GM12873 (cell line): Measurements from ENCODE around the gene CCDC80.

ENCODE experiments used
- CTCF ChIP-seq: IDR thresholded peaks from 2 replicates; pipeline ENCODE4 v1.5.1; 2012; ENCODE audit warnings: low read depth, mild to moderate bottlenecking, moderate library complexity, low read length, control low read depth; ENCODE audit not compliant: insufficient read depth; ENCODE audit errors: missing control alignments

The CCDC80 gene

DNA sequence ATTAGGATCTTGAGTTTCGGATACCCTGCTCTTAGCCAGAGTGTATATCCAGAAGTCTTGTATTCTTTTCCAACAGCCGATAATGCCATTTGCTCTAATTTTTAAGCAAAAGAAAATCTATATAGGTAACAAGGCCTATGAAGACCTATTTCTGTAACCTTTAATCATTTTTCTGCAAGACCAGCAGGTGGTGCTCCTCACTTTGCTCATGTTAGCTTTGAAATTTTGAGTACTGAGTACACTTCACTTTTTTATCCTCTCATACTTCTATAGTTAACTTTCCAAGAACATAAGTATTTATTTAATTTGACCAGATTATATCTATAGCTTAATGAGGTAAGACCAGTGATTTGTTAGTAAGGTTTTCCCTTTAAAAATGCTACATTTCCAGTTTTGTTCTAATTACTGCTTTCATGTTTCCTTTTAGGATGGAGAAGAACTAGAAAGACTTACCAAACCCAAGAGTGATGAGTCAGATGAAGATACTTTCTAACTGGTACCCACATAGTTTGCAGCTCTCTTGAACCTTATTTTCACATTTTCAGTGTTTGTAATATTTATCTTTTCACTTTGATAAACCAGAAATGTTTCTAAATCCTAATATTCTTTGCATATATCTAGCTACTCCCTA, 58.6 kb downstream of the CCDC80 start:
- TF ChIP-seq CTCF = peak; percentile 60

GRCh38 chr3:112579697-112580096, 61.2 kb downstream of the CCDC80 start:
- TF ChIP-seq CTCF = no peak

GRCh38 chr3:112579232-112579631, 61.7 kb downstream of the CCDC80 start:
- no peak for TF ChIP-seq CTCF

GRCh38 chr3:112572701-112573100, 68.2 kb downstream of the CCDC80 start:
- TF ChIP-seq CTCF = no peak

DNA sequence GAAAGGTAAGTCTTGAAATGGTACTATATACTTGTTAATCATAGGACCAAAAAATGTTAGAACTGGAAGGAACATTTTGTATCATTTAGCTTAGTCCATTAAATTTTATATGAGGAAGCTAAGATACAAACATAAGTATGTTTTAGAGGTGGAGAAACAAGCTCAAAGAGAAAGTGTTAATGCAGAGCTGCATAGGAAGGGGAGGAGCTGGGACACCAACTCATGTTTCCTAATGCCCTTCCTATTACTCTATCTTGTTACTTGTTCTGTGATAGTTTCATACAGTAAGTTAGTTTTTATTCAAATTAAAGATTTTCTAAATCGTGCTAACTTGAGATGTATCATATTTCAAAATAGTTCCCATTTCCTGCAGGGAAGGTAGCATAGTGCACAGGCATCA, 71.7 kb downstream of the CCDC80 start:
- no peak for TF ChIP-seq CTCF

DNA sequence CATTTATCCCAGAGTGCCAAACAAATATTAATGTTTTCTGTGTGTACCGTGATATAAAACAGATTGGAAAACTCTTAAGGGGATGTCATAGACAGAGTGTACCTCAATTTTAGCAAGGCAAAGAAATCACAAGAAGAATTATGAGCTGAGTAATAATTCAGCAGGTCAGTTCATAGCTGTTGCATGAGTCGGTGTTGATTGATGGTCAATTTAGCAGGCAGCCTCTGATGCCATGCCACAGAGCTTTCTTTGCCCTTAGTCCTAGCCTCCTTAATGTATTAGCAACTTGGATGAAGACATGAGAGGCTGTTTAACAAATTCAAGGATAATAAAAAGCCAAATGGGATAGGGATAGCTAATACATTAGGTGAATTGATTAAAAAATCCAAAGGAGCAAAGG, 72.3 kb downstream of the CCDC80 start:
- TF ChIP-seq CTCF = no peak

GRCh38 chr3:112564940-112565305, 76.0 kb downstream of the CCDC80 start:
- no peak for TF ChIP-seq CTCF
